ENCODE results near the gene WTIP. TPM values are rescaled to one million over a fixed set of nuclear protein-coding genes. Genes with fewer than 3 reads are reported as not detected.
A peak's percentile ranks its signal among the peaks of the same experiment; 100 is the strongest.

The WTIP gene
- total RNA-seq, 1 donor from 2014 or later: 23.5 TPM

- Histone ChIP-seq H3K4me3 (no peak overlapping the region), H3K36me3 (no peaks in the 10 kb centered on the region), H3K9me3 (no peaks in the 10 kb centered on the region), H3K27ac (peak overlapping the region; percentile 86), H3K27me3 (ENCODE audit: low read depth) (peaks cover 11% of the 10 kb centered on the region), H3K4me1 (peaks cover 21% of the 10 kb centered on the region)
- no peak for DNase-seq
- no peak for ATAC-seq
- TF ChIP-seq, protein P1, sequence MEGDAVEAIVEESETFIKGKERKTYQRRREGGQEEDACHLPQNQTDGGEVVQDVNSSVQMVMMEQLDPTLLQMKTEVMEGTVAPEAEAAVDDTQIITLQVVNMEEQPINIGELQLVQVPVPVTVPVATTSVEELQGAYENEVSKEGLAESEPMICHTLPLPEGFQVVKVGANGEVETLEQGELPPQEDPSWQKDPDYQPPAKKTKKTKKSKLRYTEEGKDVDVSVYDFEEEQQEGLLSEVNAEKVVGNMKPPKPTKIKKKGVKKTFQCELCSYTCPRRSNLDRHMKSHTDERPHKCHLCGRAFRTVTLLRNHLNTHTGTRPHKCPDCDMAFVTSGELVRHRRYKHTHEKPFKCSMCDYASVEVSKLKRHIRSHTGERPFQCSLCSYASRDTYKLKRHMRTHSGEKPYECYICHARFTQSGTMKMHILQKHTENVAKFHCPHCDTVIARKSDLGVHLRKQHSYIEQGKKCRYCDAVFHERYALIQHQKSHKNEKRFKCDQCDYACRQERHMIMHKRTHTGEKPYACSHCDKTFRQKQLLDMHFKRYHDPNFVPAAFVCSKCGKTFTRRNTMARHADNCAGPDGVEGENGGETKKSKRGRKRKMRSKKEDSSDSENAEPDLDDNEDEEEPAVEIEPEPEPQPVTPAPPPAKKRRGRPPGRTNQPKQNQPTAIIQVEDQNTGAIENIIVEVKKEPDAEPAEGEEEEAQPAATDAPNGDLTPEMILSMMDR (IDR thresholded peaks at IDR 0.05): no peak
- intact Hi-C loops (cut with DNase I): no loop called here
Measured at GRCh38 chr19:34480491-34480890, 1.1 kb upstream of the WTIP start.

DNA sequence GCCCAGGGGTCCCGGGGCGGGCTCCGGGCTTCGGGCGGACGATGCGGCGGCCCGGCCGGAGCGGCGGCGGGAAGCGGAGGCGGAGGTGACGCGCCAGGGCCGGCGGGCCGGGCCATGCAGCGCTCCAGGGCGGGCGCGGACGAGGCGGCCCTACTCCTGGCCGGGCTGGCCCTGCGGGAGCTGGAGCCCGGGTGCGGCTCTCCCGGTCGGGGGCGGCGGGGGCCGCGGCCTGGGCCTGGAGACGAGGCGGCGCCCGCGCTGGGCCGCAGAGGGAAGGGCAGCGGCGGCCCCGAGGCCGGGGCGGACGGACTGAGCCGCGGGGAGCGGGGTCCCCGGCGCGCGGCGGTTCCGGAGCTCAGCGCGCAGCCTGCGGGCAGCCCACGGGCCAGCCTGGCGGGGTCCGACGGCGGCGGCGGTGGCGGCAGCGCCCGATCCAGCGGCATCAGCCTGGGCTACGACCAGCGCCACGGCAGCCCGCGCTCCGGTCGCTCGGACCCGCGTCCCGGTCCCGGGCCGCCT is 362 bp downstream of the WTIP start:
- H3K4me1 ChIP-seq: peaks cover 18% of the 10 kb centered on the region
- TF ChIP-seq, protein P1 (IDR thresholded peaks at IDR 0.05): no peak
- no peaks in the 10 kb centered on the region for H3K36me3 ChIP-seq
- DNase-seq (no peak), ATAC-seq (peak; percentile 45 to 50)
- peaks cover 11% of the 10 kb centered on the region for H3K27me3 ChIP-seq (ENCODE audit: low read depth)
- intact Hi-C loops (cut with DNase I): no loop called here
- H3K27ac ChIP-seq: peak overlapping the region; percentile 60
- no peaks in the 10 kb centered on the region for H3K9me3 ChIP-seq
- peak overlapping the region; percentile 70 for H3K4me3 ChIP-seq

- TF ChIP-seq, protein P1 (IDR thresholded peaks at IDR 0.05): no peak
- Histone ChIP-seq H3K36me3 (no peaks in the 10 kb centered on the region), H3K4me3 (peak overlapping the region; percentile 70), H3K27me3 (ENCODE audit: low read depth) (peaks cover 11% of the 10 kb centered on the region), H3K27ac (peak overlapping the region; percentile 60), H3K9me3 (no peaks in the 10 kb centered on the region), H3K4me1 (peaks cover 18% of the 10 kb centered on the region)
- intact Hi-C loops (cut with DNase I): no loop called here
- ATAC-seq: peak; percentile 25 to 47
- no peak for DNase-seq
Measured at GRCh38 chr19:34482380-34483250, 1.1 kb downstream of the WTIP start.

GRCh38 chr19:34484328-34484727 is 2.8 kb downstream of the WTIP start:
- no peak overlapping the region for H3K27ac ChIP-seq
- H3K27me3 ChIP-seq (ENCODE audit: low read depth): peaks cover 11% of the 10 kb centered on the region
- ATAC-seq: no peak
- intact Hi-C loops (cut with DNase I): no loop called here
- TF ChIP-seq, protein P1 (IDR thresholded peaks at IDR 0.05): no peak
- no peak for DNase-seq
- H3K4me1 ChIP-seq: peaks cover 18% of the 10 kb centered on the region
- no peaks in the 10 kb centered on the region for H3K9me3 ChIP-seq
- no peak overlapping the region for H3K4me3 ChIP-seq
- H3K36me3 ChIP-seq: no peaks in the 10 kb centered on the region

- TF ChIP-seq, protein P1 (IDR thresholded peaks at IDR 0.05): no peak
- Histone ChIP-seq H3K27me3 (ENCODE audit: low read depth) (peaks cover 7% of the 10 kb centered on the region), H3K9me3 (no peaks in the 10 kb centered on the region), H3K27ac (peak overlapping the region; percentile 60), H3K4me3 (no peak overlapping the region), H3K36me3 (peaks cover 9% of the 10 kb centered on the region), H3K4me1 (peaks cover 18% of the 10 kb centered on the region)
- DNase-seq (no peak), ATAC-seq (no peak)
- intact Hi-C loops (cut with DNase I): no loop called here
Measured at GRCh38 chr19:34485831-34486230, 4.3 kb downstream of the WTIP start.
